Endodermal cell (in vitro differentiated cells): Measurements from ENCODE around the gene PITPNC1. TPM values are rescaled to one million over a fixed set of nuclear protein-coding genes. Genes with fewer than 3 reads are reported as not detected.

ENCODE experiments used
- DNase-seq: peaks from one replicate; pipeline ENCODE4 v3.0.0-alpha.2; 2017
- H3K27ac ChIP-seq: 2 replicates; pipeline ENCODE4 v1.5.1; 2013; ENCODE audit warnings: mild to moderate bottlenecking, low read depth, low read length, moderate library complexity
- H3K27me3 ChIP-seq: 2 replicates; pipeline ENCODE4 v1.6.1; 2013; ENCODE audit warnings: mild to moderate bottlenecking, low read length, moderate library complexity; ENCODE audit not compliant: insufficient read depth, control insufficient read depth, poor library complexity, severe bottlenecking
- H3K36me3 ChIP-seq: 2 replicates; pipeline ENCODE4 v1.7.0; 2013; ENCODE audit warnings: mild to moderate bottlenecking, low read length, moderate library complexity; ENCODE audit not compliant: control insufficient read depth, insufficient read depth
- H3K4me1 ChIP-seq: one replicate; pipeline ENCODE4 v1.7.0; 2013; ENCODE audit warnings: low read length; ENCODE audit not compliant: control insufficient read depth, insufficient read depth
- H3K4me3 ChIP-seq: 2 replicates; pipeline ENCODE4 v1.5.1; 2013; ENCODE audit warnings: mild to moderate bottlenecking, low read length, moderate library complexity
- H3K9ac ChIP-seq: 2 replicates; pipeline ENCODE4 v1.6.1; 2013; ENCODE audit warnings: mild to moderate bottlenecking, low read length, moderate library complexity; ENCODE audit not compliant: poor library complexity, severe bottlenecking; ENCODE audit errors: extremely low read depth
- H3K9me3 ChIP-seq: 2 replicates; pipeline ENCODE4 v1.6.1; 2013; ENCODE audit warnings: mild to moderate bottlenecking, low read length, moderate library complexity; ENCODE audit not compliant: control insufficient read depth
- H3K27ac Mint-ChIP-seq: 2 replicates; pipeline ENCODE4 v1.8.0; 2020; ENCODE audit warnings: mixed read lengths
- H3K27me3 Mint-ChIP-seq: 2 replicates; pipeline ENCODE4 v1.8.0; 2021; ENCODE audit warnings: mild to moderate bottlenecking, mixed read lengths; ENCODE audit not compliant: insufficient read depth
- H3K36me3 Mint-ChIP-seq: 2 replicates; pipeline ENCODE4 v1.8.0; 2020; ENCODE audit warnings: low read depth, mixed read lengths
- H3K4me1 Mint-ChIP-seq: 2 replicates; pipeline ENCODE4 v1.8.0; 2020; ENCODE audit warnings: mixed read lengths
- H3K4me3 Mint-ChIP-seq: 2 replicates; pipeline ENCODE4 v1.8.0; 2020; ENCODE audit warnings: mild to moderate bottlenecking, moderate library complexity, mixed read lengths
- H3K9me3 Mint-ChIP-seq: 2 replicates; pipeline ENCODE4 v1.8.0; 2020; ENCODE audit warnings: mild to moderate bottlenecking, mixed read lengths
- CTCF ChIP-seq: fragments of 200-600 bp; sonication (generic); conservative IDR thresholded peaks from 2 replicates; pipeline ENCODE4 v1.5.0; 2021; ENCODE audit warnings: antibody characterized with exemption, mild to moderate bottlenecking
- WGBS, 2 experiments: methylation state at CpG; one replicate each; pipeline versions ENCODE4 v1.1.5 to v1.1.7; 2013; ENCODE audit warnings: missing lambda C conversion rate in 2 of 2, mixed read lengths in 1 of 2; ENCODE audit not compliant: insufficient coverage in 1 of 2, insufficient read length in 1 of 2; 5-methylcytosine and 5-hydroxymethylcytosine counted together
- total RNA-seq, 2 donors: library from RNA; stranded (reverse); fragmentation: NEBNext Ultra II Directional in 1 of 2; extraction: Animal tissue kit (Norgen Biotek cat#: 25700) in 1 of 2; gene quantifications; 2 replicates in 1 of 2; 3 replicates in 1 of 2; pipeline ENCODE4 v1.2.1, GENCODE V29; 2021

PITPNC1 gene
- total RNA-seq, 2 donors from 2014 or later = 28.9 to 36.4 TPM

GRCh38 chr17:67730731-67731130 lies 353.6 kb downstream of the PITPNC1 start:
- Mint-ChIP-seq H3K9me3 (peaks cover 14% of the 10 kb centered on the region), H3K27me3 (no peaks in the 10 kb centered on the region), H3K27ac (no peak overlapping the region), H3K4me3 (no peak overlapping the region), H3K4me1 (peaks cover 6% of the 10 kb centered on the region), H3K36me3 (peaks cover 74% of the 10 kb centered on the region)
- Histone ChIP-seq H3K4me3 (no peak overlapping the region), H3K27ac (no peak overlapping the region), H3K9ac (no peak overlapping the region), H3K4me1 (no peaks in the 10 kb centered on the region), H3K36me3 (peaks cover 86% of the 10 kb centered on the region), H3K27me3 (no peaks in the 10 kb centered on the region), H3K9me3 (peaks cover 18% of the 10 kb centered on the region)
- TF ChIP-seq CTCF = no peak
- WGBS, 2 experiments = 78 to 91% methylated on average over 5 to 7 of the region's 7 CpGs
- peak; percentile 13 for DNase-seq

- Mint-ChIP-seq H3K4me1 (peaks cover 6% of the 10 kb centered on the region), H3K4me3 (no peak overlapping the region), H3K27ac (peak overlapping the region; percentile 24), H3K36me3 (peaks cover 80% of the 10 kb centered on the region), H3K9me3 (peaks cover 14% of the 10 kb centered on the region), H3K27me3 (no peaks in the 10 kb centered on the region)
- TF ChIP-seq CTCF = no peak
- H3K27ac ChIP-seq = no peak overlapping the region
- H3K9me3 ChIP-seq = peaks cover 18% of the 10 kb centered on the region
- WGBS, 2 experiments = 60 to 70% methylated on average over 2 of the region's 2 CpGs
- peaks cover 93% of the 10 kb centered on the region for H3K36me3 ChIP-seq
- H3K27me3 ChIP-seq = no peaks in the 10 kb centered on the region
- H3K4me1 ChIP-seq = no peaks in the 10 kb centered on the region
- peak; percentile 10 for DNase-seq
- H3K9ac ChIP-seq = no peak overlapping the region
- no peak overlapping the region for H3K4me3 ChIP-seq
Observed at GRCh38 chr17:67733449-67733848, 356.4 kb downstream of the PITPNC1 start.

- H3K4me1 ChIP-seq = no peaks in the 10 kb centered on the region
- Mint-ChIP-seq H3K36me3 (peaks cover 73% of the 10 kb centered on the region), H3K9me3 (no peaks in the 10 kb centered on the region), H3K27ac (no peak overlapping the region), H3K27me3 (no peaks in the 10 kb centered on the region), H3K4me1 (peaks cover 6% of the 10 kb centered on the region), H3K4me3 (no peak overlapping the region)
- DNase-seq = no peak
- H3K27ac ChIP-seq = no peak overlapping the region
- no peaks in the 10 kb centered on the region for H3K9me3 ChIP-seq
- H3K36me3 ChIP-seq = peaks cover 81% of the 10 kb centered on the region
- 96% methylated on average over 5 to 8 of the region's 8 CpGs for WGBS, 2 experiments
- no peaks in the 10 kb centered on the region for H3K27me3 ChIP-seq
- no peak for TF ChIP-seq CTCF
- H3K4me3 ChIP-seq = no peak overlapping the region
- H3K9ac ChIP-seq = no peak overlapping the region
Observed at GRCh38 chr17:67737145-67737544, 360.1 kb downstream of the PITPNC1 start.
